Left forelimb (tissue), 1 donor: ENCODE measurements around the gene RAMP2.

Source experiments
- DNase-seq: peaks from one replicate; pipeline ENCODE4 v3.0.0-alpha.2; 2018; ENCODE audit warnings: low spot score

RAMP2 gene

GRCh38 chr17:42795061-42795460 lies 34.0 kb downstream of the RAMP2 start:
- DNase-seq: no peak

GRCh38 chr17:42795465-42795864 lies 34.4 kb downstream of the RAMP2 start:
- no peak for DNase-seq

DNA sequence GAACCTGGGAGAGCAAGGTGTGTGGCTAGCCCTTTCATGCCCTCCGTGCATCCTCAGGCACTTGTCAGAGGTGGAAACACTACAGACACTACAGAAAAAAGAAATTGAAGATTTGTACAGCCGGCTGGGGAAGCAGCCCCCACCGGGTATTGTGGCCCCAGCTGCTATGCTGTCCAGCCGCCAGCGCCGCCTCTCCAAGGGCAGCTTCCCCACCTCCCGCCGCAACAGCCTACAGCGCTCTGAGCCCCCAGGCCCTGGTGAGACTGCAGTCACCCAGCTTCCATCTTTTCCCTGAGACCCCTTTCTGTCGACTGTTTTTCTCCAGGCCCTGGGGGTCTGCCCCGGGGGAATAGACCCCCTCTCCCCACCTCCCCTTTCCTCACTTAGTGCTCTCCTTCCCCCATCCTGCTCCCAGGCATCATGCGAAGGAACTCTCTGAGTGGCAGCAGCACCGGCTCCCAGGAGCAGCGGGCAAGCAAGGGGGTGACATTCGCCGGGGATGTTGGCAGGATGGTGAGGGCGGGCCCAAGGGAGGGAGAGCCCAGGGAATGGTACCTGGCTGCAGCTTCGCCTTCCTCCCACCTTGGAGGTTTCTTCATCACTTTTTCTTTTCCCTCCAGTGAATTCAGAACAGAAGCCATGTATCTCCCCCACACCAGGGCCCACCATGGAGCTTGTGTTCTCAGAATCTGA lies 35.2 kb downstream of the RAMP2 start:
- DNase-seq: no peak

- no peak for DNase-seq
These were observed 36.3 kb downstream of the RAMP2 start for GRCh38 chr17:42797067-42798007.

DNA sequence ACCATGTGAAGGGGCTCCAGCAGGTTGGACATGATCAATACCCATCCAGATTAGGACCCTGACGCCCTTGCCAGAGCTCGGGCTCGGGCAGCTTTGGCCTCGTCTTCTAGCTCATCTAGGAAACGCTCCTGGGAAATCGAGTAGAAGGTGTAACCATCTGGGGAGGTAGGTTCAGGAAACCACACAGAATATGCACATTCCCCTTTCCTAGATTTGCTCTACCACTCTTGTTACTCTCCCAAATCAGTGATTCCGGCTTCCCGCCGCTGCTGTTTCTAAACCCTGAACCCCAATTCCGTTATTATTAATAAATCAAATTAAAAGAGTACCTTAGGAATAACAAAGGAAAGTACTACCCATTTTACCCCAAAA lies 37.0 kb downstream of the RAMP2 start:
- no peak for DNase-seq

DNA sequence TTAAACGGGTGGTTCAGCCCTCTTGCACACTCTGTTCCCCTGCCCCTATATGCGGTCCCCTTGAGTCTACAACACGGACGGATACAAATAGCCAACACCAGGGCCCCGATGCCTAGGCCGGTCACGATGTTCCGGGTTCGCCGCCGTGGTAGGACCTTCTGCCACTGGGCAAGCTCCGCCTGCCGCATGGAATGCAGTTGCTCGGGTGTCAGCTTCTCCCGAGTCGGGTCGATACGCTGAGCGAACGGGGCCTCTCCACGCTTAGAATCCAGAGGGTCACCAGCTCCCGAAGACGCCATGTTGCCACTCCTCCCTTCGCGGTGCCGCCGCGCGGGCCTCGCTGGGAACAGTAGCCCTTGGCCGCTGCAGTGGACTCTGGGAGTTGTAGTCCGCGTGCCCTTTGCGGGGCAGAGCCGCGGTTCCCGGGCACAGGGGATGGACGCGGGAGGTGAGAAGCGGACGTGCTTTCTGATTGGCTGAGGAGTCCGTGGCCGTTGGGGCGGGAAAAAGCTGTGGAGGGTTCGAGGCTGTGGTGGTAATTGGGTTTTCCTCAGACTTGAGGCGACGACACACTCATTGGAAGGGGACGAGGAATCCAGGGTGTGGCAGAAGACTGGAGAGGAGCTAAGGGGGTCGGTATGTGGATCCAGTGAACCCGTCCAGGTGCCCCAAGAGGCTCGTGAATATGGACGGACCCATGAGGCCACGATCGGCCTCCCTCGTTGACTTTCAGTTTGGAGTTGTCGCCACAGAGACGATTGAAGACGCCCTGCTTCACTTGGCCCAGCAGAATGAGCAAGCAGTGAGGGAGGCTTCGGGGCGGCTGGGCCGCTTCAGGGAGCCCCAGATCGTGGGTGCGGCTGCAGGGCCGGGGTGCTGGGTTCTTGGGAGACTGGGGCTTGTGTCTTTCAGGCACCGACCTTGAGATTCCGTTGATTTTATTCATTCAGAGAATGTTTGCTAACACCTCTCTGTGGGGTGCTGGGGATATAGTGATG lies 37.7 kb downstream of the RAMP2 start, which contains the start of the genes CNTD1 and COA3:
CNTD1 (plus strand) TSS at position 479 of the 998 bp plus-strand sequence; CDS start at position 686, 207 bp downstream.
COA3 (minus strand) TSS at position 322 of the 998 bp plus-strand sequence; CDS start at position 299, 23 bp downstream.
- peak; percentile 90 for DNase-seq

- no peak for DNase-seq
These were observed 42.3 kb downstream of the RAMP2 start for GRCh38 chr17:42803074-42803883.

- no peak for DNase-seq
These were observed 43.9 kb downstream of the RAMP2 start for GRCh38 chr17:42804918-42805367.

- no peak for DNase-seq
These were observed 45.2 kb downstream of the RAMP2 start for GRCh38 chr17:42806249-42806648.

GRCh38 chr17:42809250-42809649 lies 48.2 kb downstream of the RAMP2 start:
- DNase-seq: no peak
